HUES64 (cell line): ENCODE measurements around the gene CORT. TPM values are rescaled to one million over a fixed set of nuclear protein-coding genes. Genes with fewer than 3 reads are reported as not detected.
"Not testable (repeated sequence)": the region's sequence is repeated elsewhere in the genome, so short reads cannot be mapped to it uniquely, and the experiment has no call there.

ENCODE experiments used
- H3K27ac ChIP-seq: 2 replicates; pipeline ENCODE4 v1.7.0; 2013; ENCODE audit warnings: low read depth, low read length, inconsistent platforms
- H3K27me3 ChIP-seq: 2 replicates; pipeline ENCODE4 v1.6.1; 2013; ENCODE audit warnings: mild to moderate bottlenecking, low read length; ENCODE audit not compliant: insufficient read depth
- H3K36me3 ChIP-seq: 2 replicates; pipeline ENCODE4 v1.6.1; 2013; ENCODE audit warnings: mild to moderate bottlenecking, low read length; ENCODE audit not compliant: insufficient read depth
- H3K4me1 ChIP-seq: 2 replicates; pipeline ENCODE4 v1.6.1; 2013; ENCODE audit warnings: mild to moderate bottlenecking, low read length, moderate library complexity; ENCODE audit not compliant: insufficient read depth
- H3K4me3 ChIP-seq: 2 replicates; pipeline ENCODE4 v1.5.1; 2013; ENCODE audit warnings: mild to moderate bottlenecking, low read length, moderate library complexity
- H3K9ac ChIP-seq: 2 replicates; pipeline ENCODE4 v1.6.1; 2013; ENCODE audit warnings: mild to moderate bottlenecking, low read depth, low read length
- H3K9me3 ChIP-seq: 2 replicates; pipeline ENCODE4 v1.6.1; 2013; ENCODE audit warnings: low read depth, low read length; ENCODE audit not compliant: insufficient read depth
- WGBS: fragments of 150-250, 120-280 bp; methylation state at CpG from one replicate; pipeline ENCODE4 v1.1.7; 2013; ENCODE audit warnings: missing lambda C conversion rate; 5-methylcytosine and 5-hydroxymethylcytosine counted together
- polyA plus RNA-seq, 2 experiments: library from polyadenylated mRNA; stranded (reverse); fragments of 50-300 nt; gene quantifications; one replicate each; pipeline ENCODE4 v1.2.3, GENCODE V29; 2013

Gene CORT
- polyA plus RNA-seq (2013, experiment 1 of 2) = not detected
- polyA plus RNA-seq (2013, experiment 2 of 2) = 0.51 TPM

GRCh38 chr1:10449751-10450150, at the start of gene CORT:
TSS of gene CORT (plus strand) at chr1:10450031. CDS start at chr1:10450224, 193 bp downstream.
- H3K9me3 ChIP-seq = no peaks in the 10 kb centered on the region
- H3K9ac ChIP-seq = no peak within 1 kb of the TSS
- WGBS = 97% methylated on average over 10 of the region's 10 CpGs
- no peaks in the 10 kb centered on the region for H3K27me3 ChIP-seq
- H3K4me3 ChIP-seq = no peak within 1 kb of the TSS
- H3K4me1 ChIP-seq = peaks cover 24% of the 10 kb centered on the region
- H3K27ac ChIP-seq = no peak within 1 kb of the TSS
- H3K36me3 ChIP-seq = no peaks in the 10 kb centered on the region

- Histone ChIP-seq H3K27me3 (no peaks in the 10 kb centered on the region), H3K4me3 (peak overlapping the region; percentile 75; the same call in 1 of the 2 replicates), H3K27ac (no peak overlapping the region), H3K9me3 (no peaks in the 10 kb centered on the region), H3K9ac (peak overlapping the region; percentile 93; the same call in 1 of the 2 replicates), H3K36me3 (peaks cover 60% of the 10 kb centered on the region), H3K4me1 (peaks cover 5% of the 10 kb centered on the region; the same call in 1 of the 2 replicates)
- WGBS = 96% methylated on average over 1 of the region's 1 CpG
Observed at GRCh38 chr1:10401281-10401680, 48.5 kb upstream of the CORT start.

GRCh38 chr1:10402729-10403274, 47.0 kb upstream of the CORT start:
- 97% methylated on average over 9 of the region's 9 CpGs for WGBS
- Histone ChIP-seq H3K4me3 (no peak overlapping the region), H3K36me3 (peaks cover 75% of the 10 kb centered on the region), H3K9me3 (no peaks in the 10 kb centered on the region), H3K9ac (no peak overlapping the region), H3K4me1 (peaks cover 5% of the 10 kb centered on the region; the same call in 1 of the 2 replicates), H3K27ac (no peak overlapping the region), H3K27me3 (no peaks in the 10 kb centered on the region)

GRCh38 chr1:10407201-10407600, 42.6 kb upstream of the CORT start:
- Histone ChIP-seq H3K9me3 (no peaks in the 10 kb centered on the region), H3K4me1 (no peaks in the 10 kb centered on the region), H3K36me3 (peaks cover 100% of the 10 kb centered on the region), H3K27me3 (no peaks in the 10 kb centered on the region), H3K4me3 (no peak overlapping the region), H3K9ac (no peak overlapping the region), H3K27ac (no peak overlapping the region)
- 96% methylated on average over 2 of the region's 2 CpGs for WGBS

- H3K4me1 ChIP-seq = peaks cover 7% of the 10 kb centered on the region; the same call in 1 of the 2 replicates
Observed at GRCh38 chr1:10415211-10415930, 34.5 kb upstream of the CORT start.

GRCh38 chr1:10415967-10416366, 33.9 kb upstream of the CORT start:
- not testable (repeated sequence) for H3K27ac ChIP-seq, H3K9ac ChIP-seq, H3K27me3 ChIP-seq, H3K4me1 ChIP-seq, H3K9me3 ChIP-seq, H3K4me3 ChIP-seq
- H3K36me3 ChIP-seq = peaks cover 97% of the 10 kb centered on the region
- 100% methylated on average over 1 of the region's 1 CpG for WGBS

More at GRCh38 chr1:10415211-10415930, 34.5 kb upstream of the CORT start:
- Histone ChIP-seq H3K9me3 (no peaks in the 10 kb centered on the region), H3K27me3 (no peaks in the 10 kb centered on the region), H3K36me3 (peaks cover 98% of the 10 kb centered on the region), H3K4me3 (no peak overlapping the region), H3K9ac (peak overlapping the region; percentile 9; the same call in 1 of the 2 replicates), H3K27ac (peak overlapping the region; percentile 13; the same call in 1 of the 2 replicates)
- WGBS = 93% methylated on average over 4 of the region's 6 CpGs

- H3K27ac ChIP-seq, H3K4me3 ChIP-seq, H3K27me3 ChIP-seq, H3K9me3 ChIP-seq, H3K4me1 ChIP-seq, H3K9ac ChIP-seq: not testable (repeated sequence)
- peaks cover 80% of the 10 kb centered on the region for H3K36me3 ChIP-seq
- 98% methylated on average over 6 of the region's 8 CpGs for WGBS
Observed at GRCh38 chr1:10418741-10419140, 31.1 kb upstream of the CORT start.

GRCh38 chr1:10419351-10419750, 30.5 kb upstream of the CORT start:
- H3K36me3 ChIP-seq = peaks cover 74% of the 10 kb centered on the region
- no peaks in the 10 kb centered on the region for H3K27me3 ChIP-seq
- H3K27ac ChIP-seq = no peak overlapping the region
- H3K9me3 ChIP-seq = no peaks in the 10 kb centered on the region
- H3K9ac ChIP-seq = no peak overlapping the region
- H3K4me3 ChIP-seq = no peak overlapping the region
- 91% methylated on average over 15 of the region's 15 CpGs for WGBS
- H3K4me1 ChIP-seq = peaks cover 7% of the 10 kb centered on the region; the same call in 1 of the 2 replicates

GRCh38 chr1:10421637-10422036, 28.2 kb upstream of the CORT start:
- Histone ChIP-seq H3K4me3 (no peak overlapping the region), H3K27me3 (no peaks in the 10 kb centered on the region), H3K36me3 (peaks cover 51% of the 10 kb centered on the region), H3K9ac (no peak overlapping the region), H3K27ac (no peak overlapping the region), H3K4me1 (no peaks in the 10 kb centered on the region), H3K9me3 (no peaks in the 10 kb centered on the region)
- WGBS = 95% methylated on average over 5 of the region's 5 CpGs

- Histone ChIP-seq H3K27me3 (no peaks in the 10 kb centered on the region), H3K27ac (no peak overlapping the region), H3K4me1 (no peaks in the 10 kb centered on the region), H3K9me3 (no peaks in the 10 kb centered on the region), H3K9ac (no peak overlapping the region), H3K36me3 (peaks cover 27% of the 10 kb centered on the region), H3K4me3 (no peak overlapping the region)
- 81% methylated on average over 9 of the region's 9 CpGs for WGBS
Observed at GRCh38 chr1:10424034-10424433, 25.8 kb upstream of the CORT start.

GRCh38 chr1:10424651-10425050, 25.2 kb upstream of the CORT start:
- H3K9ac ChIP-seq = no peak overlapping the region
- 97% methylated on average over 7 of the region's 8 CpGs for WGBS
- no peaks in the 10 kb centered on the region for H3K9me3 ChIP-seq
- H3K4me1 ChIP-seq = no peaks in the 10 kb centered on the region
- H3K4me3 ChIP-seq = no peak overlapping the region
- H3K36me3 ChIP-seq = peaks cover 21% of the 10 kb centered on the region
- no peaks in the 10 kb centered on the region for H3K27me3 ChIP-seq
- H3K27ac ChIP-seq = no peak overlapping the region
